Measurements from ENCODE around the gene OVOL2.

DNA sequence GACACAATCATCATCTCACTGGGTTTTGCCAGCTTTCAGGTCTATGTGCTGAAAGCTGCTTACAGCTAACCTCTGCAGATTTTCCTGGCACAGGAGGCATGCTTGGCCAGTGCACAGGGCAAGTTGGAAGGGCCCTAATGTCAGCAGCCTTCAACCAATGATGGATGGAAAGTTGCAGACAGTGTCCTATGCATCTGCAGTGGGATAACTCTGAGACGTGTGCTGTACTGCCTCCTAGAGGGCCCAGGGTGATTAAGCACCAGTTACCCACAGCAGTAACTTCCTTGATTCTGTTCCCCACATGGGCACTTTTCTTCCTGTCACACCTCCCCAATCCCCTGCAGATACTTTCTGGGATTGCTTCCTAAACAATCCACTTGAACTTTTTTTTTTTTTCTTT lies 38.6 kb downstream of the OVOL2 start:
- TF ChIP-seq, protein P1, sequence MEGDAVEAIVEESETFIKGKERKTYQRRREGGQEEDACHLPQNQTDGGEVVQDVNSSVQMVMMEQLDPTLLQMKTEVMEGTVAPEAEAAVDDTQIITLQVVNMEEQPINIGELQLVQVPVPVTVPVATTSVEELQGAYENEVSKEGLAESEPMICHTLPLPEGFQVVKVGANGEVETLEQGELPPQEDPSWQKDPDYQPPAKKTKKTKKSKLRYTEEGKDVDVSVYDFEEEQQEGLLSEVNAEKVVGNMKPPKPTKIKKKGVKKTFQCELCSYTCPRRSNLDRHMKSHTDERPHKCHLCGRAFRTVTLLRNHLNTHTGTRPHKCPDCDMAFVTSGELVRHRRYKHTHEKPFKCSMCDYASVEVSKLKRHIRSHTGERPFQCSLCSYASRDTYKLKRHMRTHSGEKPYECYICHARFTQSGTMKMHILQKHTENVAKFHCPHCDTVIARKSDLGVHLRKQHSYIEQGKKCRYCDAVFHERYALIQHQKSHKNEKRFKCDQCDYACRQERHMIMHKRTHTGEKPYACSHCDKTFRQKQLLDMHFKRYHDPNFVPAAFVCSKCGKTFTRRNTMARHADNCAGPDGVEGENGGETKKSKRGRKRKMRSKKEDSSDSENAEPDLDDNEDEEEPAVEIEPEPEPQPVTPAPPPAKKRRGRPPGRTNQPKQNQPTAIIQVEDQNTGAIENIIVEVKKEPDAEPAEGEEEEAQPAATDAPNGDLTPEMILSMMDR (IDR thresholded peaks at IDR 0.05; ENCODE audit: insufficient read depth, low read length): peak; percentile 21
- no peak for TF ChIP-seq POLR2AphosphoS5 (IDR thresholded peaks at IDR 0.05; ENCODE audit: low read depth)
- no peak for TF ChIP-seq REST (IDR thresholded peaks at IDR 0.05; ENCODE audit: insufficient replicate concordance, low read depth)
- no peak for TF ChIP-seq SPI1 (IDR thresholded peaks at IDR 0.05; ENCODE audit: borderline replicate concordance, low read depth)
- no peak for TF ChIP-seq GABPA (IDR thresholded peaks at IDR 0.05; ENCODE audit: low read depth)
